GM18870 (cell line): ENCODE results near the gene DUSP9.
A peak's percentile ranks its signal among the peaks of the same experiment; 100 is the strongest.
"Not testable (repeated sequence)": the region's sequence is repeated elsewhere in the genome, so short reads cannot be mapped to it uniquely, and the experiment has no call there.

Experiments
- ATAC-seq: cut with Tn5 transposase; IDR thresholded peaks from one replicate; pipeline ENCODE4 v1.9.1; 2021; ENCODE audit warnings: moderate library complexity; ENCODE audit not compliant: unreplicated experiment

DUSP9 gene, protein sequence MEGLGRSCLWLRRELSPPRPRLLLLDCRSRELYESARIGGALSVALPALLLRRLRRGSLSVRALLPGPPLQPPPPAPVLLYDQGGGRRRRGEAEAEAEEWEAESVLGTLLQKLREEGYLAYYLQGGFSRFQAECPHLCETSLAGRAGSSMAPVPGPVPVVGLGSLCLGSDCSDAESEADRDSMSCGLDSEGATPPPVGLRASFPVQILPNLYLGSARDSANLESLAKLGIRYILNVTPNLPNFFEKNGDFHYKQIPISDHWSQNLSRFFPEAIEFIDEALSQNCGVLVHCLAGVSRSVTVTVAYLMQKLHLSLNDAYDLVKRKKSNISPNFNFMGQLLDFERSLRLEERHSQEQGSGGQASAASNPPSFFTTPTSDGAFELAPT

DNA sequence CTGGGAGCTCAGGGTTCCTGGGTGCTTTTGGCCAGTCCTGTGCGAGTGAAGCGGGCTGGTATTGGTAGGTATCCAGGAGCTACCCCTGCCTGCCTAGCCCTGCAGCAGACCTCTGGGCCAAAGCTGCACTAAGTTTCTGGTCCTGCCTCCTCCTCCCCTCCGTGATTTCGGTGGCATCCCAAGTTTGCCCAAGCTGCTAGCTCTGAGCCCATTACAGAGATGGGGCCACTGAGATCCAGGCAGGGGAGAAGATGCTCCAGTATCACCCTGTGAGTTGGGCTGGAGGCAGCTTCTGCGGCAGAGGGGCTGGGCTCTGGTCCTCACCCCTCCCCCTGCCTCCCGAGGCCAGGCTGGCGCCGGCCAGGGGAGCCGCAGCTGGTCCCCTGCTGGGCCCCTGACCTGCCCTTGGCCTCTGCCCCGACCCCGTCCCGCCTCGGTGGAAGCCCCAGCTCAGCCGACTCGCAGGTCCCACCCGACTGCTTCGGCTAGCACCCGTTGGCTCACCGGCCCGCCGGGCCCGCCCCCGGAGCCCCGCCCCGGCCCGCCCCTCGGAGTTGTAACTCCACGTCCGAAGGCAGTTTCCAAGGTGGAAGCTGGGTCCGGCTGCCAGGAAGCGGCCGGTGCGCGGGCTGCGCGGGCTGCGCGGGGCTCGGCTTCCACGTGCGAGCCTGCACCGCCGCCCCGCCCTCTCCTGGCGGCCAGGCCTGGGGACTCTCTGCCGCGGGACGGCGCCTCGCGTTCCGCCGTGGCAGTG, at the start of gene DUSP9:
DUSP9 (plus strand) TSS at position 584 of the 754 bp plus-strand sequence. CDS start 751 bp downstream, outside the sequence.
- no peak for ATAC-seq

DNA sequence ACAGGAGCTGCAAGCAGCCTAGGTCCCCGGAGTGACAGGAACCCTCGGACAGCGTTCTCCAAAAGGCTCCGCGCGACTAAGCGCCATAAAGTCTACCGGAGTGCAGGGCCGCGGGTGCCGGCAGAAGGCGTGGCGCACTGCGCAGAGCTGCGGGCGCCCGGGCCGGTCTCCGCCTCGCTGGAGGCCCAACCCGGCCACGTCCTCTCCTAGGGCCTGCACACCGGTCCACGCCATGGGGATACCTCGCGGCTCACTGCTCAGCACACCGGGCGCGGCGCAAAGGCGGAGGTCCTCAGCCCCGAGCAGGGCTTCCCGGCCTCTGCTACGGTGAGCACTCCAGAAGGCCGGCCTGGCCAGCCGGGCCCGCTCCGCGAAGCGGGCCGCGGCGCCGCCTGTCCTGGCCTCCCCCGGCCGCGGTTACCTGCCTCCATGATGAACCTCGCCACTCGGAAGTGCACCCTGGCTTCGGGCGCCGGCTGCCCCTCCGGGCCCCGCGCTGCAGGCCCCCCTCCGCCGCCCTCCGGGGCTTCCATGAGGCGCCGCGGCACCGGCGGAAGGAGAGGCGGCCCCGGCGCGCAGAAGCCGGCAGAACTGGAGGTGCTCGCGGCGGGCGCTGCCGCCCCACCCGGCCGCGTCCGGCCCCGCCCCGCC, 48.3 kb upstream of the DUSP9 start, which contains the start of gene CCNQ:
CCNQ (minus strand) TSS at position 599 of the 651 bp plus-strand sequence; CDS start at position 533, 66 bp downstream.
- peak; percentile 18 for ATAC-seq

DNA sequence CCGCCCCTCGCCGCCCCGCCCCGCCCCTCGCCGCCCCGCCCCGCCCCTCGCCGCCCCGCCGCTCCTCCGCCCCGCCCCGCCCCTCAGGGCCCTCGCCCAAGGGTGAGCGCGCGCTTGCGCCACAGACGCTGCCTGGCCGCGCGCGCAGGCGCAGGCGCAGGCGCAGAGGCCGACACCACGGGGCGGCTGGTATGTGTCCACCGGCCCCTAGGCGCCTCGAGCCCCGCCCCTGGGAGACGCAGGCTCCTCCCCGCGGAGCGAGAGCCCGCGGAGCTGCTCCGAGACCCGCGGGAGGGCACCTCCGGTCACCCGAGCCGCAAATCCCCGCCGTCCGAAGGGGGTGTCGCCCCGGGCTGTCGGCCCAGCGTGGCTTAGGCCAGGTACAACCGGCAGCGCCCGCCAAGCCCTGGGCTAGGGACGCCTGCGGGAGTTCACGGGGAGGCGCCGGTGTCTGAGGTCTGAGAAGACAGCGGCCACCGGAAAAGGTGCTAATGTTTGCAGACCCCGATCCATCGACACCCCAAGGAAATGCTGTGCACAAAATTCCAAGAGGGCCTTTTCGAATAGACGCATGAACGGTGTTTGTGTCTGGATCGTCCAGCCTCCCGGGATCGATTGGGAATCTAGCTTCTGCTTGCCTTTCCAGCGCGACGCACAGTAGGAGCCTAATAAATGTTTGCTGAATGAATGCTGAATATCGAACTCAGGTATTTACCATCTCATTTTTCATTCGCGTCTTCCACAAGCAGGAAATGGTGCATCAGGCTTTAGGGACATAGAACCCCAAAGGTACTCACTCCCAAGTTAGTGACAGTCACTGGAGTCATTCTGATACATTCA, 47.6 kb upstream of the DUSP9 start:
- ATAC-seq, result peak; percentile 46

DNA sequence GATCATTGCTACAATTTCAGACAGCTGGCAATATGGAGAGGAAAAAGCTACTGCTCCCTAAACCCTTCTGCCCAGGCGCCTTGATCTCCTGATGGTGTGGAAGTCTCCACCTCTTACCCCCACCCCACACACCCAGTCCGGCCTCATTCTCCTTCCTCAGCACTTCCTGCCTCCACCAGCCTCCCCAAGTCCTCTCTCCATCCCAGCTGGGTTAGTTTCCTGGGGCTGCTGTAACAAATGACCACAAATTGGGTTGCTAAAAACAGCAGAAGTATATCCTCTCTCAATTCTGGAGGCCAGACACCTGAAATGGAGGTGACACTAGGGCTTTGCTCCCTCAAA, 47.0 kb upstream of the DUSP9 start:
- ATAC-seq, result no peak

DNA sequence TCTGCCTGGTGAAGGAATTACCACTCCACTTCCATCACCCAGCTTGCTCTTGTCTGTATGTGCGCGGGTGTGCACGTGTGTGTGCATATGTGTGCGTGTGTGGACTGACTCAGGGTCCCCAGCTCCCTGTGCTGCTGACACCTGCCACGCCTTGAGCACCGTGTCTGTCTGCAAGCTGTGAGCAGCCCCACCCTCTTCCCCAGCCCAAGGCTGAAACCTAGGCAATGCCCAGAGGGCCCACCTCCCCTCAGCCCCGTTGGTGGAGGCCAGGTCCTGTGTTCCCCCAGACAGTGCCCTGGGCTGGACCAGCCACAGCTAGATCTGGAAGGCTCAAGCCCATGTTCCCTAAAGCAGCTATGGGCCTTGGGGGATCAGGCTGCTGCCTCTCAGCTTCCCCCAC, 46.1 kb upstream of the DUSP9 start:
- no peak for ATAC-seq

DNA sequence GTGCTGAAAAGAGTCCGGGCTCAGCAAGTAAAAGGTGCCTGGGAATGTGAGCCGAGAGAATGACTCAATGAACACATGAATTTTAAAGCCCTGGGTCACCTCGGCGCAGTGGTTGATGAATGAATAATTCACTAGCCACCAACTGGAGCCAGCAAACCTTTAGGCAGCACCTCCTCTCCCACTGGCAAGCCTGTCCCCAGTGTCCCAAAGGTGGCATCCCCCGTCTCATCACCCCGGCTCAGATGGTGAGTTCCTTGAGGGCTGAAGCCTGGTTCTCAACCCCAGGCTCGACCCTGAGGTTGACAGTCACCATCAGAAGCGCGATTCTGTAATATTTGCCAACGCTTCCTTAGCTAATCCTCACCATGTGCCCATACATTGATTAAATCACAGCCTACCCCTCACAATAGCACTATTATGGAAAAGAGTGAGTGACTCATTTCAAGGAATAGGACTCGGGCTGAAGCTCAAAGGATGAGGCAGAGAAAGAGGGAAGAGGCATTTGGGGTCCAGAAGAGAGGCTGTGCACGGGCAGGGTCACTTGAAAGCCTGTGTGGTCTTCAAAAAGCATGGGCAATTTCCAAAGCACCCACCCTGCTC, 45.4 kb upstream of the DUSP9 start:
- ATAC-seq, result no peak

DNA sequence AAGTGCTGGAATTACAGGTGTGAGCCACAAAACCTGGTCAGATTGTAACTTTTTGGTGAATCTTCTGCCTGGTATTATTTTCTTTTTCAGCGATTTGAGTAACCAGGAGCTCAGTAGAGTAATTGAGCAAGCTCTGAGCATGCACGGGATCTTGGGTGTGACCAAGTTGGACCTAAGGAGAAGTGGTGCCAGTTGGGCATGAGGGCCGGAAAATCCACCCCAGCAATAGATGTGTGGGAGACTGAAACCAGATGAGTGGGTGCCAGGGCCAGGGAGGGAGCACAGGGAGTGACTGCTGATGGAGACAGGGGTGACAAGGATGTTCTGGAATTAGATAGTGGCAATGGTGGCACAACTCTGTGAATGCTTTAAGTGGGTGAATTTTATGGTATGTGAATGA, 44.4 kb upstream of the DUSP9 start:
- no peak for ATAC-seq

DNA sequence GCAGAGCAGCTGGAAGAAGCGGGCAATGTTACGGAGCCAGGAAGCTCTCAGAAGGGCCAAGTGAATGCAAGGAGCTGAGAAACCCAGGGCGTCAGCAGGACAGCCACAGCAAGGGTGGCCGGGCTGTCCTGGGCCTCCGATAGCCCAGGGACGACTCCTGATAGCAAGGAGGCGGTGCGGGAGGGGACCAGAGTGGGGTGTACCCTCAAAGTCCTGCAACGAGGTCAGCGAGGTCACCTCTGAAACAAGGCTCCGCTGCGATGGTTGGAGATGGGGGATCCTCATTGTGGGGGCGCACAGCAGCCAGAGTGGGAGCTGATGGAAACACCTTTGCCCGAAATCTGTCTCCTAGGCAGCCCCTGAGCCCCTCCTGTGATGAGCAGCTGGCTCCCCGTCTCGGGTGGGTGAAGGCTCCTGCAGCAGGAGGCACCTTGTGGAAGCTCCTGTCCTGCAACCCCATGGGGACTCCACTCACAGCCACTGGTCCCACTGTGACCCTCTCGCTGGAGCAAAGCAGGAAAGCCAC, 43.8 kb upstream of the DUSP9 start:
- ATAC-seq, result no peak

DNA sequence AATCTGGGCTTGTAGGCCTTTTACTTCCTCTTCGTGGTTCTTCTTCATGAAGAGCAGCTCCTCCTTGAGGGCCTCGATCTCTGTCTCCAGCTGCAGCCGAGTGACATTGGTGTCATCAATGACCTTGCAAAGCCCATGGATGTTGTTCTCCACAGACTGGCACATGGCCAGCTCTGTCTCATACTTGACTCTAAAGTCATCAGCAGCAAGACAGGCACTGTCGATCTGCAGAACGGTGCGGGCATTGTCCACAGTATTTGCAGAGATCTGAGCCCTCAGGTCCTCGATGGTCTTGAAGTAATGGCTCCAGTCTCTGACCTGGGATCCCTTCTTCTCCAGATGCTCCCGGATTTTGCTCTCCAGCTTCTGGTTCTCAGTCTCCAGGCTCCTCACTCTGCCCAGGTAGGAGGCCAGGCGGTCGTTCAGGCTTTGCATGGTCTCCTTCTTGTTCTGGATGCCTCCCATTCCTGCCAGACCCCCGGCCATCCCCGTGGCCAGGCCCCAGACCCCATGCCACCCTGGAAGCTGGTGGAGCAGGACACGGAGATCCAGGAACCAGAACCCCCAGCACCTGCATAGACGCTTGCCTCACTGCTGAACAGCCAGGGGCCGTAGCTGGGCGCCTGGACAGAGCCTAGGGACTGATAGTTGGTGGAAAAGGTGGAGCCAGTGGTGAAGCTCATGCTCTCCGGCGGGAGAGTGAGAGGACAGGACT, 42.2 kb upstream of the DUSP9 start:
- not testable (repeated sequence) for ATAC-seq

DNA sequence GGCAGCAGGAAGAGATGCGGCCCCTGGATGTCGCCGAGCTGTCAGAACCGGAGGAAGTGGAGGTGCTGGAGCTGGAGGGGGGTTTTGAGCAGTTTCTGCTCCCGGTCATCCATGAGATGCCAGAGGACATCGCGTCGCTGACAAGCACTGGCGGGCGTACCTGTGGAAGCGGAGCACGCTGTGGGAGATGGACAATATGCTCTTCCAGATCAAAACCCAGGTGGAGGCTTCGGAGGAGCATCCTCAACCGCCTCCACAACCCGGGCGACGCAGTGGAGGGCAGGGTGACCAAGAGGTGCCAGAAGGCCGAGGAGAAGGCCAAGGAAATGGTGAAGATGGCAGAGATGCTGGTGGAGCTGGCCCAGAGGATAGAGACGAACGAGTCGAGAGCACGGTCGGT, 40.5 kb upstream of the DUSP9 start:
- no peak for ATAC-seq

DNA sequence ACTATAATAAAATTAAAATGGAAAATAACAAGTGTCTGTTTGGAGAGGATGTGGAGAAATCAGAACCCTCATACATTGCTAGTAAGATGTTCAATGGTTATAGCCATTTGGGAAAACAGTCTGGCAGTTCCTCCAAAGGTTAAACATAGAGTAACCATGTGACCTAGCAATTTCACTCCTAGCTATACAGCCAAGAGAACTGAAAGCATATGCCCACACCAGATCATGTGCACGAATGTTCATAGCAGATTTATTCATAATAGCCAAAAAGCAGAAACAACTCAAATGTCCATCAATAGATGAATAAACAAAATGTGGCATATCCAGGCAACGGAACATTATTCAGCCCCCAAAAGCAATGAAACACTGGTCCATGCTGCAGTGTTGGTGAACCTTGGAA, 38.6 kb upstream of the DUSP9 start:
- no peak for ATAC-seq

DNA sequence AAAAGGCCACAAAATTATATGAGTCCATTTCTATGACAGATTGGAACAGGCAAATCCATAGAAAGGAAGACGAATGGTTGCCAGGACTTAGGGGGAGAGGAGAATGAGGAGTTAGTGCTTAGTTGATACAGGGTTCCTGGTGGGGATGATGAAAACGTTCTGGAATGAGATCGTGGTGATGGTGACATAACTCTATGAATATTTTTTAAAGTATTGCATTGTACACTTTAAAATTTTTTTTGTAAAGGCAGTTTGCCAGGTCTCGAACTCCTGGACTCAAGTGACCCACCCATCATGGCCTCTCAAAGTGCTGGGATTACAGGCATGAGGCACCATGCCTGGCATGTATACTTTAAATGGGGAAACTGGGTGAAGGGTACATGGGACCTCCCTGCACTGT, 38.2 kb upstream of the DUSP9 start:
- no peak for ATAC-seq

DNA sequence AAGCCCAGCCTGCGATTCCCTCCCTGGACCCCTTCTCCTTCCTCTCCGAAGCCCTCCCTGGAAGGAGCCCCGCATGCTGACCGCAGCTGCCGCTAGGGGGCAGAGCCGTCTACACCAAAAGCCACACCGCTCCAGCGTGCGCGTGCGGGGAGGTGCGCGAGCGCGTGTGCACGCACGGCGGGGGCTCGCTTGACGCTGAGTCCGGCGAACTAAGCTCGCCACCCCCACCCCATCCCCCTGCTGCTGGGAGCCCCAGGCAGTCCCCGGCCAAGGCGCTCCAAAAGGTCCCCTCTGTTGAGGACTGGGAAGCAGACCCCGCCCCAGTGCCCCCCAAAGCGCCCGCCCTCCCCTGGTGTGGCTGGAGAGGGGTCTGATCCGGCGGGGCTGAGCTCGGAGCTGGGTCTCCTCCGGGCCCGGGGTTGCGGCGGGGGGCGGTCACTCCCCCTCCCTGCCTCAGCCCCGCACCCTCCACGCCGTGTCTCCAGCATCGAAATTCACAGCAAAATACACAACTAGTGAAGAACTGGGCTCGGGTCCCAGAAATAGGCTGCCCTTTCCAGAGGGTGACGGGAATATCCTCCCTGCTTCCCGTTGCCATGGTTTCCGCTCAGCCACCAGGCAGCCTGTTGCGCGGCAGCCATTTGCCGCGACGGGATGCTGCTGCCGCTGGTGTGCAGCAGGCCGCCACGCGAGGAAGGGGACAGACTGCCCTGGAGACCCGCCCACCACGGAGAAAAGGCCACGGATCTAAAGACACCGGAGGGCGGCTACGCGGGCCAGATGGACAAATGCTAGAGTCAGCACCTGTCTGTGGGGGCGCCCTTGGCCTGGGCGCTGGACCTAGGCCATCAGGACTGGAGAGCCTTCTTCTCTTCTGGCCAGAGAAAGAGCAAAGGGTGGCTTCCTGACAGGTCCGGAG, 36.8 kb upstream of the DUSP9 start:
- ATAC-seq, result no peak

DNA sequence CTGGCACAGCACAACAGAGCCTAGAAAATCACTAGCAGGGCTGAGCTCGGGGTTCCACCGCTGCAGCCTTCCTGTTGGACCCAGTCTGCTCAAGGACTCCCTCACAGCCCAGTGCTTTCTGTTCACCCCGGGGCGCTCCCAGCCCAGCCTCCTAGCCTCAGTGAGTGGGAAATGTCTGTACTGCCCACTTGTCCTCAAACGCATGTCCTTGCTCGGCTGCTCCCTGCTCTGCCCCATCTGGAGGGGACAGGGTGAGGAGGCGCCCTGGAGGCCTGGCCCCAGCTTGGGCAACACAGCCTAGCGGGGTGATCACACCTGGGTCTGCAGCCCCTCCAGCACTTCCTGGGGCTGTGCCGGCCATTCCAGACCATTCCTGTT, 36.2 kb upstream of the DUSP9 start:
- ATAC-seq, result no peak

DNA sequence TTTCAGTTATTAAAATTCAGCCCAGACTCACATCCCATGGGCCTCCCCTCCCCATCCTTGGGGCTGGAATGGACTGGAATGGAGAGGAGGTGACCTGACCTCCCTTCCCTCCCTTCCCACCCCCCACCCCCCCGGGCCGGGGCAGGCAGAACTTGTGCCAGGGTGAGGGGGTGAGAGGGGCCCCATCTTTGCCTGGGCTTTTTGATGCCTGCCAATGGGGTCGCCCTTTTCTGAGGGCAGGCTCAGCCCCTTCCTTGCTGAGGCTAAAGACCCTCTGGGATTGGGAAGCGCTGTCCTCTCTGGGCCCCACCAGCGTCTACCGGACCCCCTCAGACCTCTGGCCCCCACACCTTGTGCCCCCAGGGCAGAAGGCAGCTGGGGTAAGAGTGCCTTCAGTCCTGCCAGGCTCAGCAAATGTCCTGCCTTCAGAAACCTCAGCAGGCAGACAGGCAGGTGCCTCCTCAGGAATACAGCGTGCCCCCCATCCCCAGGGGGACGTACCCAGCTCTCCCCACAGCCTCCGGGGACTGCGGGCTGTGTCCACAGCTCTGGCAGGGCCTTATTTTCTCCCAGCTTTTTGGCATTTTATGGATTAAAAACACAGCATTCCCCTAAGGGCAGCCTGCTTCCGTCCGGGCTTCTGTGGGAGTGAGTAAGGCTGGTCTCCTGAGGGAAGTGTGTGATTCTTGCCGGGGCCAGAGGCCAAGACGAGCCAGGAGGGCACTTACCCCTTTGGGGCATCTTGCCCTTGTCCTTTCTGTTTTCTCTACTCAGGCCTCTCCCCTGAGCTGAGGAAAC, 35.5 kb upstream of the DUSP9 start:
- ATAC-seq, result no peak

DNA sequence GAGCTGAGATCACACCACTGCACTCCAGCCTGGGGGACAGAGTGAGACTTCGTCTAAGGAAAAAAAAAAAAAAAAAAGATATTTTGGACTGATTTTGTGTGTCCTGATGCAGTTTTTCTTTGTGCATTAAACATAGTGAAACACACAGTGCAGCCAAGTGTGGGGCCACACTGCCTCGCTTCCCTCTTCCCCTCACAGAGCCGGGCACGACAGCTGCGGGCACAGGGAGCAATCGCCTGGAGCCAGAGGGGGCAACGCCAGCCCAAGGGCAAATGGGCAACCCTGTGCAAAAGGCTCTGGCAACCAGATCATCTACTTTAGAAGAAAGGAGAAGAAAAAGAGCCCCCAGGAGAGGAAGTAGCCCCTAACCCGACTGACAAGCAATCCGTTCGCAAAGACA, 34.6 kb upstream of the DUSP9 start:
- no peak for ATAC-seq

DNA sequence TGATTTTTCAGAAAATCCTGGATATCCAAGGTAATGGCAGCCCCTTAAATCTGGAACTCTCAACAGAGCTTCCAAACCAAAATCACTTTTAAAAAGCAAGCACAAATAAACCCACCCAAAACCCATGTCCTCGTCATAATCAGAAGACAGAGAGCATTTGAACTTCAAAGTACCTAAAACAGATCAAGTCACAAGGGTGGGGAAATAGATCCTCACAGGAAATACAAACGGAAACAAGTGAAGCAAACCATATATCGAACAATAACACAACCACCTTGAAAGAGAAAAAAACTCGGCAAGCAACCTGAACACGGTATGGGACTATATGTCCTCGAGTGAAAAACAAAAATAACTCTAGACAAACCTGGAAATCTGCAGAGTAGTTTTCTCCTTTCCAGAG, 32.2 kb upstream of the DUSP9 start:
- ATAC-seq, result no peak

DNA sequence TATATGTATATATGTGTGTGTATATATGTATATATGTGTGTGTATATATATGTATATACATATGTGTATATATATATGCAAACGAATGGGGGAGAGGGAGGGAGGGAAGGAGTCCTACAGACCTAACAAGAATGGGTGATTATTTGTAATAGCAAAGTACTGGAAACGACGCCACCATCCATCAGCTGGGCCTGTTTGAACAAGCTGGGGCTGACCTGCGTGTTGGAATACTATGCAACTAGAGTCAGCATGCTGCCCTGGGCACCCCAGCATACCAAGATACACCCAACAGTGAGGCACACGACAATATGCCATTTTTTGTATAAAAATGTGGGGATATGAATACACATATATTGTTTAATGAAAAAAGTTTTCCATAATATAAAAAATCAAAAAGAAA, 26.4 kb upstream of the DUSP9 start:
- no peak for ATAC-seq
